Mucosa of rectum (tissue), 2 donors: ENCODE results near the gene C1QTNF8.

ENCODE experiments used
- H3K27ac ChIP-seq, 2 donors: one replicate each; pipeline ENCODE4 v1.7.0; 2013; ENCODE audit warnings: inconsistent platforms in 2 of 2, low read depth in 2 of 2, low read length in 2 of 2
- H3K27me3 ChIP-seq, 2 donors: one replicate each; pipeline ENCODE4 v1.7.0; 2013; ENCODE audit warnings: low read length in 2 of 2; ENCODE audit not compliant: control insufficient read depth in 2 of 2, insufficient read depth in 2 of 2
- H3K36me3 ChIP-seq, 2 donors: one replicate each; pipeline ENCODE4 v1.7.0; 2013; ENCODE audit warnings: low read length in 2 of 2; ENCODE audit not compliant: control insufficient read depth in 2 of 2, insufficient read depth in 2 of 2
- H3K4me1 ChIP-seq, 2 donors: one replicate each; pipeline ENCODE4 v1.7.0; 2013; ENCODE audit warnings: low read length in 2 of 2, mild to moderate bottlenecking in 1 of 2; ENCODE audit not compliant: control insufficient read depth in 2 of 2, insufficient read depth in 2 of 2
- H3K4me3 ChIP-seq, 2 donors: one replicate each; pipeline ENCODE4 v1.7.0; 2013; ENCODE audit warnings: low read length in 2 of 2
- H3K9ac ChIP-seq, 2 donors: one replicate each; pipeline ENCODE4 v1.7.0; 2013; ENCODE audit warnings: low read length in 2 of 2, low read depth in 1 of 2, mild to moderate bottlenecking in 1 of 2
- H3K9me3 ChIP-seq, 2 donors: one replicate each; pipeline ENCODE4 v1.7.0; 2013; ENCODE audit warnings: low read length in 2 of 2; ENCODE audit not compliant: control insufficient read depth in 2 of 2
- donor health status: healthy.
- donor health status: Normal muscosa, but diverticular disease.

Gene C1QTNF8

GRCh38 chr16:1050921-1051320, 45.1 kb downstream of the C1QTNF8 start:
- no peaks in the 10 kb centered on the region for H3K36me3 ChIP-seq
- no peak overlapping the region for H3K9ac ChIP-seq
- no peak overlapping the region for H3K4me3 ChIP-seq
- no peaks in the 10 kb centered on the region for H3K9me3 ChIP-seq
- no peaks in the 10 kb centered on the region for H3K4me1 ChIP-seq
- no peak overlapping the region for H3K27ac ChIP-seq
- peaks cover 0 to 15% of the 10 kb centered on the region in 2 donors for H3K27me3 ChIP-seq

- H3K9ac ChIP-seq = no peak overlapping the region
- H3K4me1 ChIP-seq = no peaks in the 10 kb centered on the region
- no peaks in the 10 kb centered on the region for H3K36me3 ChIP-seq
- no peak overlapping the region for H3K27ac ChIP-seq
- H3K9me3 ChIP-seq = no peaks in the 10 kb centered on the region
- H3K4me3 ChIP-seq = no peak overlapping the region
- peaks cover 0 to 15% of the 10 kb centered on the region in 2 donors for H3K27me3 ChIP-seq
These were observed 45.5 kb downstream of the C1QTNF8 start for GRCh38 chr16:1050516-1050915.

DNA sequence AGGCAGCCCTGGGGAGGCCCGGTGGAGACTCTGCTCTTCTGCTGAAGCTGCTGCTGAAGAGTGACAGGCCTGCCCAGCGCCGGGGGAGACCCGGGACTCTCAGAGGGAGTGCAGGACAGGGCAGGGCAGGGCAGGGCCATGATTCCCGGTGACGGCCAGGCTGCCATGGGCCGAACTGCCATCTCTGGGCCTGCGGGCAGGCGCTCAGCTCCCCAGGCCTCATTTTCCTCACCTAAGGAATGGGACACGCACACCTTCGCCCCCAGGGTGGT, 46.1 kb downstream of the C1QTNF8 start:
- Histone ChIP-seq H3K9ac (no peak overlapping the region), H3K27me3 (peaks cover 0 to 15% of the 10 kb centered on the region in 2 donors), H3K36me3 (no peaks in the 10 kb centered on the region), H3K4me3 (no peak overlapping the region), H3K9me3 (no peaks in the 10 kb centered on the region), H3K27ac (no peak overlapping the region), H3K4me1 (no peaks in the 10 kb centered on the region)

DNA sequence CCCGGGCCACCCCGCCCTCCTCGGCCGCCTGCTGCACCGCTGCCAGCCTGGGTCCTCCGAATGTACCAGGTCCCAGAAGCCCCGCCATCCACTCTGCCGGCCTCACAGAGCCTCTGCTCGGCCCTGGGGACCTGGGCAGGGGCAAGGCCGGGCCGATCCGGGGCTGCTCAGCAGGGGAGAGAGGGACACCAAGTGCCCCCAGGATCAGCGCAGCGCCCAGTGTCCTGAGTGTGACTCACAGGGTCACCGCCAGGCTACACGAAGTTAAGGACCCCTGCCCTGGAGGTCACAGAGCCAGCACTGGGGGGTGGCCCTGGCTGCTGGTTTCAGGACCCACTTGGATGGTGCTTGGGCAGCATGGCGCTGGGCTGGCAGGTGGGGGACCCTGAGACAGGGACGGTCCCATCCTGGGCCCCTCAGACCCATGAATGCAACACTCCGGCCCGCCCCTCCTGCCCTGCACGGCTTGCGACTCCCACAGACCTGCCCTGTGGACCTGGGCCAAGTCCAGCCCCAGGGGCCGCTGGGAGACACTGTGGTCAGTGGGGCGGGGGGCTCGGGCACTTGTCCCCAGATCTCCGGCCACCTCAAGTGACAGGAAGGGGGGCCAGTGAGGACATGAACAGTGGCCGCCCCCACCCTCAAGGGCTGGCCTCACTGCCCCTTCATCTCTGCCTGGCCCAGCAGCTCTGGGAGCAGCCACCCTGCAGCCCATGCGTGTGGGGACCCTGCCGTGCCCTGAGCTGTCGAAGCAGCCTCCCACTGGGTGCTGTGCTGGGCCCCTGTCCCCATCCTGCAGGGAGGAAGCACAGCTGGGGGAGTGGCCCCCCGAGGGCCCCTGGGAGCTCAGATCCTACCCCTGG, 46.7 kb downstream of the C1QTNF8 start:
- peaks cover 0 to 15% of the 10 kb centered on the region in 2 donors for H3K27me3 ChIP-seq
- no peaks in the 10 kb centered on the region for H3K36me3 ChIP-seq
- H3K4me1 ChIP-seq = no peaks in the 10 kb centered on the region
- no peaks in the 10 kb centered on the region for H3K9me3 ChIP-seq
- H3K9ac ChIP-seq = no peak overlapping the region
- H3K27ac ChIP-seq = no peak overlapping the region
- H3K4me3 ChIP-seq = no peak overlapping the region

GRCh38 chr16:1048442-1049112, 47.5 kb downstream of the C1QTNF8 start:
- Histone ChIP-seq H3K27me3 (peaks cover 0 to 15% of the 10 kb centered on the region in 2 donors), H3K27ac (no peak overlapping the region), H3K9ac (no peak overlapping the region), H3K9me3 (no peaks in the 10 kb centered on the region), H3K36me3 (no peaks in the 10 kb centered on the region), H3K4me1 (no peaks in the 10 kb centered on the region), H3K4me3 (no peak overlapping the region)

- Histone ChIP-seq H3K4me3 (no peak overlapping the region), H3K9me3 (no peaks in the 10 kb centered on the region), H3K9ac (no peak overlapping the region), H3K27me3 (peaks cover 0 to 15% of the 10 kb centered on the region in 2 donors), H3K36me3 (no peaks in the 10 kb centered on the region), H3K4me1 (no peaks in the 10 kb centered on the region), H3K27ac (no peak overlapping the region)
These were observed 48.2 kb downstream of the C1QTNF8 start for GRCh38 chr16:1047801-1048200.

DNA sequence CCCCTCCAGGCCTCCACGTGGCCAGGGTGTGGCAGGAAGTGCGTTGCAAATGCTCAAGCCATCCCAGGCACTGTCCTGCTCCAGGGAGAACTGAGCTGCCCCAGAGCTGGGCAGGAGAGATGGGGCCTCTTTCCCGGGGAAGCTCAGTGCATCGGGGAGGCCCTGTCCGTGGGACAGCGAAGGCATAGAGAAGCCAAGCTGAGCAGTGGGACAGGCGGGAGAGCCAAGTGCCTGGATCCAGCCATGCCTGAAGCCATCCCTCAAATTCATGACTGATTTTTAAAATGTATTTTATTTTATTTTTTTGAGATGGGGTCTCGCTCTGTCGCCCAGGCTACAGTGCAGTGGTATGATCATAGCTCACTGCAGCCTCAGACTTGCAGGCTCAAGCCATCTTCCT, 48.9 kb downstream of the C1QTNF8 start:
- no peak overlapping the region for H3K27ac ChIP-seq
- H3K27me3 ChIP-seq = peaks cover 0 to 15% of the 10 kb centered on the region in 2 donors
- no peaks in the 10 kb centered on the region for H3K36me3 ChIP-seq

DNA sequence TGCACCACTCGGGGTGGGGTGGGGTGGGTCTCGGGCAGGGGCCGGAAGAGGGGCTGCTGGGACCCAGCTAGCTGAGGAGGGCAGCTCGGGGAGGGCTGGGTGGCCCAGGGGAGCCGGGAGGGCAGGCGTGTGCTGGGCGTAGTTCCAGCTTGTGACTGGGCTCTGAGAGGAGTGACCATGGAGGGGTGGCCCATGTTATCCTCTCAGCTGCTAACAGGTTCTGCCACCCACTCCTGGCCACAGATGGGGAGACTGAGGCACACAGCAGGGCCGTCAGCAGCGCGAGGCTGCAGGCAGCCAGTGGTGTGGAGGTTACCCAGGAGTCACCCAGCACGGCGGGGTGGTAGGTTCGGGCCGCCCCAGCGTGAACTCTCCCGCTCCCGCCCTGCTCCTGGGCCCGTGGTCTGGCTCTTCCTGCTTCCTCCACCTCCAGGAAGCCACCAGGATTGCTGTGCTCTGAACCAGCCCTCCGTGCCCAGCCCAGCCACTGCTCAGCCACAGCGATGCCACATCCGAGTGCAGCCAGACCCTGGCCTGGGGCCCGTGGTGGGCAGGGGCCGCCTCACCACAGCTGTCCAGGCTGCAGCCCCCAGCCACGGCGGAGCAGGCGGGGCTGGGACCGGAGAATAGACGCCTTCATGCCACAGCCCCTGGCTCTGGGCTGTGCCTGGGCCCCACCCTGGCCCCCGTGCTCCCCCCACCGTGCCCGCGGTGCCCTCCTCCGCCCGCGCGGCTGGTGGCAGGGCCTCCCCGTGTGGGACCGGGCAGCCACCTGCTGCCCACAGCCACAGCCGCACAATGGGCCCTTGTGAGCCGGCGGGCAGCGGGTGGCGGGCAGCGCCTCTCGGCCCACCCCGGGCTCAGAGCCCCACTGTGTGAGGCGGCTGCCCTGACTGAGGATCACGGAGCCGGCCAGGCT, 49.8 kb downstream of the C1QTNF8 start:
- H3K27ac ChIP-seq = no peak overlapping the region
- H3K9me3 ChIP-seq = no peaks in the 10 kb centered on the region
- H3K9ac ChIP-seq = no peak overlapping the region
- no peak overlapping the region for H3K4me3 ChIP-seq
- H3K4me1 ChIP-seq = no peaks in the 10 kb centered on the region
- H3K27me3 ChIP-seq = peaks cover 0 to 15% of the 10 kb centered on the region in 2 donors
- no peaks in the 10 kb centered on the region for H3K36me3 ChIP-seq

More for the DNA sequence above, 48.9 kb downstream of the C1QTNF8 start:
- Histone ChIP-seq H3K4me3 (no peak overlapping the region), H3K9me3 (no peaks in the 10 kb centered on the region), H3K4me1 (no peaks in the 10 kb centered on the region), H3K9ac (no peak overlapping the region)

GRCh38 chr16:1045310-1045992, 50.6 kb downstream of the C1QTNF8 start:
- H3K9ac ChIP-seq = no peak overlapping the region
- H3K4me3 ChIP-seq = no peak overlapping the region
- H3K9me3 ChIP-seq = no peaks in the 10 kb centered on the region
- H3K36me3 ChIP-seq = no peaks in the 10 kb centered on the region
- H3K4me1 ChIP-seq = no peaks in the 10 kb centered on the region
- H3K27ac ChIP-seq = no peak overlapping the region
- peaks cover 0 to 15% of the 10 kb centered on the region in 2 donors for H3K27me3 ChIP-seq
